Fibroblast of skin of scalp (primary cell): ENCODE data around the gene TRAF7.

Experiments
- DNase-seq: peaks from one replicate; pipeline ENCODE4 v3.0.0-alpha.2; 2013

TRAF7 gene

DNA sequence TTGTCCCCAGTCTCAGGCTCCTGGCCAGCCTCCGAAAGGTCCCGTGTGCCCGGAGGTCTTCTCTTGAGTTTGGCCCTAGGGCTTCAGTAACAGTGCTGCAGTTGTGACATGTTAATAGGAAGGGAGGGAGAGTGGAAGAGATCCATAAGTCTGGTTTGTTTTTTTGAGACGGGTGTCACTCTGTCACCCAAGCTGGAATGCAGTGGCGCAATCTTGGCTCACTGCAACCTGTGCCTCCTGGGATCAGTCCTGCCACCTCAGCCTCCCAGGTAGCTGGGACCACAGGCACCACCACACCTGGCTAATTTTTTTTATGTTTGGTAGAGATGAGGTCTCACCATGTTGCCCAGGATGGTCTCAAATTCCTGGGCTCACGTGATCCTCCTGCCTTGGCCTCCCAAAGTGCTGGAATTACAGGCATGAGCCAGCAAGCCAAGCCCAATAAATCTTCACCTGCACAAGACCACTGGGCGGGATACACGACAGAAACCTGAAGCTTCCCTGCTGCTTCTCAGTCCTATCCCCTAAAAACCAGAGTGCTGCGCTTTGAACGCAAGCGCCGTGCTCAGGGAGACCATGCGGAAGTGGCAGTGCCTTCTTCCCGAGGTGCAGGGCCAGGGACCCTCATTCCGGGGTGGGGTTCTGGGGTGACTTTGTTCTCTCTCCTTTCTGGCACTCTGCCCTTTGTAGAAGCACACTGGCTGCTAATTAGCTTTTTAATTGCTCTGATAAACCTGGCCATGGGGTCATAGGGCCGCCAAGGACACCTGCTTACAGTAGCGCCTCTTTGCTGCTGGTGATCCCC, 10.9 kb downstream of the TRAF7 start:
- DNase-seq, result no peak

GRCh38 chr16:2167068-2167638, 11.6 kb downstream of the TRAF7 start:
- DNase-seq, result no peak

GRCh38 chr16:2170080-2170479, 14.5 kb downstream of the TRAF7 start:
- no peak for DNase-seq

DNA sequence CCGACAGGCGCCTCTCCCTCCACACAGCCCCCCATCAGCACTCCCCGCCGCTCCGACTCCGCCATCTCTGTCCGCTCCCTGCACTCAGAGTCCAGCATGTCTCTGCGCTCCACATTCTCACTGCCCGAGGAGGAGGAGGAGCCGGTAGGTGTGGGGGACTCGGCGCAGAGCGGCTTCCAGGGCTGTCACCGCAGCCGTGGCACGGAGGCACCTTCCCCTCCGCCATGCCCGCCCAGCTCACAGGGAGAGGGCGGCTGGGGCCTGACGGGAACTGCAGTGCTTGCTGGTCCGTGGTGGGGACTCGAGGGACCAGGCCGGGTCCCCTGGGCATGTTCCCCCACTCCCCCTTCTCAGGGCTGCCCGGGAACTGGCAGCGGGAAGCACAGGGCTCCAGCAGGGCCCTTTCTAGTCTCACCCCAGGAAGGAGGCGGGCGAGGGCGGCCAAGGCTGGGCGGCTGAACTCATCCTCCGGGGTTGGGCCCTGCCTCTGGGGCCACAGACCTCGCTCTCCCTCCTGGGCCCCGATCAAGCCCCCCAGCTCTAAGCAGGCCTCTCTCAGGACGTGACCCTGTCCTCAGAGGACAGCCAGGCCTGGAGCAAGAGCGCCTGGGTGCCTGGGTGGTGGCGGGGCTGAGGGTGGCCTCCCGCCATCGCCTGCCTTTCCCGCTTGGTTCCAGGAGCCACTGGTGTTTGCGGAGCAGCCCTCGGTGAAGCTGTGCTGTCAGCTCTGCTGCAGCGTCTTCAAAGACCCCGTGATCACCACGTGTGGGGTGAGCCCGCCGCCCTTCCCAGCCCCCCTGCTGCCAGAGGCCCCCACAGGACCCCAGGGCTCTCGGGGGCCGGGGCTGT, 15.2 kb downstream of the TRAF7 start:
- DNase-seq, result no peak

- no peak for DNase-seq
Observed at GRCh38 chr16:2171601-2172178, 16.1 kb downstream of the TRAF7 start.

GRCh38 chr16:2172688-2173335, 17.2 kb downstream of the TRAF7 start:
- DNase-seq, result no peak

GRCh38 chr16:2173366-2173765, 17.8 kb downstream of the TRAF7 start:
- no peak for DNase-seq

- no peak for DNase-seq
Observed at GRCh38 chr16:2173916-2174315, 18.3 kb downstream of the TRAF7 start.

DNA sequence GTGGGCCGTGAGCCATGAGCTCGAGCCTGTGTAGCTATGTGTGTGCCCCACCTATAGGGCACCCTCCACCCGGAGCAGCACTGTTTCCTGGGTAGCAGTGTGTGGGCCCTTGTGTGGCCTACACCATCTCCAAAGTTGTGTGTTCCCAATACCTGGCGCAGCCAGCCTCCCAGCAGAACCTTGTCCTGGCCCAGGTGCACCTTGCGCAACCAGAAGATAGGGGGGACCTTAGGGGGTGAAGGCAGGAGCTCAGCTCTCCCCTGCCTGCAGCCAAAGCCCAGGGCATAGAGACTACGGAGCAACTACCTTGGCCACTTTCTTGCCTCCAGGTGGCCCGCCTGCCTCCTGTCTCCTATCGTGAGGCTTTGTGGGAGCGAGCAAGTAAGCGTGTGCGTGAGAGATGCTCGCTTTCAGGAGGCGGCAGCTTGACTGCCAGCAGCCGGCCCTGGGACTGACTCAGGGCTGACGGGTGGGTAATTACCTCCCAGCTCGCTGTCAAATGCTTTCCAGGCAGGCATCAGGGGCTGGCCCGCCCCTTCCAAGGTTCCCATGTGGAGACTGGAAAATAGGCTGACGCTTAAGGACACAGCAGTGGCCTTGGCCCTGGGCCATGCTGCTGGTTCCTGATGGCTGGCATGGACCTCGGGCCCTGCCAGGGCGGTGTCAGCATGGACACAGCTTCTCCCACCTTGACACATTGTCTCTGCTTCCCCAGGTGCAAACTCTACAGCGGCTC, 19.0 kb downstream of the TRAF7 start:
- DNase-seq, result no peak

DNA sequence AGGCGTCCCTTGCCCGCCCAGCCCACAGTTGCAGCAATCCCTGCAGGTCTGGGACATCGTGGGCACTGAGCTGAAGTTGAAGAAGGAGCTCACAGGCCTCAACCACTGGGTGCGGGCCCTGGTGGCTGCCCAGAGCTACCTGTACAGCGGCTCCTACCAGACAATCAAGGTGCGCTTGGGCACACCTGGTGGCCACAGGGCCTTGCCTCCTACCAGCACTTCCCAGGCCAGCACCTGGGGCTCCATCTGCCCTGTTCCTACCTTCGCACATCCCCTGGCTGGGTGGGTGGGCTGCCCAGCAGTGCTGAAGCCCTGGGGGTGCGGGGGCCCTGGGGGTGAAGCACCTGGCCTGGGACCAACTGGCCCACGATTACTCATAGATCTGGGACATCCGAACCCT, 19.9 kb downstream of the TRAF7 start:
- no peak for DNase-seq

DNA sequence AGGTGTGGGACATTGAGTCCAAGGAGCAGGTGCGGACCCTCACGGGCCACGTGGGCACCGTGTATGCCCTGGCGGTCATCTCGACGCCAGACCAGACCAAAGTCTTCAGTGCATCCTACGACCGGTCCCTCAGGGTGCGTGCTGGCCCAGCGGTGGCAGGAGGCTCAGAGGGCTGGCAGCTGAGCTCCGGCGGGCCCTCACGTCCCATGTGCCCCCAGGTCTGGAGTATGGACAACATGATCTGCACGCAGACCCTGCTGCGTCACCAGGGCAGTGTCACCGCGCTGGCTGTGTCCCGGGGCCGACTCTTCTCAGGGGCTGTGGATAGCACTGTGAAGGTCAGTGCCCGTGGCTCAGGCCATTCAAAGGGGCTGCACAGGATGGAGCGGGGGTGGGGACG, 20.5 kb downstream of the TRAF7 start:
- DNase-seq, result no peak

- no peak for DNase-seq
Observed at GRCh38 chr16:2177101-2177500, 21.5 kb downstream of the TRAF7 start.

- DNase-seq, result no peak
Observed at GRCh38 chr16:2177561-2177960, 22.0 kb downstream of the TRAF7 start.

- DNase-seq, result peak; percentile 59
Observed at GRCh38 chr16:2178321-2179106, 22.9 kb downstream of the TRAF7 start.

GRCh38 chr16:2179107-2179501, 23.5 kb downstream of the TRAF7 start:
- no peak for DNase-seq

GRCh38 chr16:2179576-2179975, 24.0 kb downstream of the TRAF7 start:
- DNase-seq, result no peak

GRCh38 chr16:2180461-2180860, 24.9 kb downstream of the TRAF7 start:
- DNase-seq, result no peak

DNA sequence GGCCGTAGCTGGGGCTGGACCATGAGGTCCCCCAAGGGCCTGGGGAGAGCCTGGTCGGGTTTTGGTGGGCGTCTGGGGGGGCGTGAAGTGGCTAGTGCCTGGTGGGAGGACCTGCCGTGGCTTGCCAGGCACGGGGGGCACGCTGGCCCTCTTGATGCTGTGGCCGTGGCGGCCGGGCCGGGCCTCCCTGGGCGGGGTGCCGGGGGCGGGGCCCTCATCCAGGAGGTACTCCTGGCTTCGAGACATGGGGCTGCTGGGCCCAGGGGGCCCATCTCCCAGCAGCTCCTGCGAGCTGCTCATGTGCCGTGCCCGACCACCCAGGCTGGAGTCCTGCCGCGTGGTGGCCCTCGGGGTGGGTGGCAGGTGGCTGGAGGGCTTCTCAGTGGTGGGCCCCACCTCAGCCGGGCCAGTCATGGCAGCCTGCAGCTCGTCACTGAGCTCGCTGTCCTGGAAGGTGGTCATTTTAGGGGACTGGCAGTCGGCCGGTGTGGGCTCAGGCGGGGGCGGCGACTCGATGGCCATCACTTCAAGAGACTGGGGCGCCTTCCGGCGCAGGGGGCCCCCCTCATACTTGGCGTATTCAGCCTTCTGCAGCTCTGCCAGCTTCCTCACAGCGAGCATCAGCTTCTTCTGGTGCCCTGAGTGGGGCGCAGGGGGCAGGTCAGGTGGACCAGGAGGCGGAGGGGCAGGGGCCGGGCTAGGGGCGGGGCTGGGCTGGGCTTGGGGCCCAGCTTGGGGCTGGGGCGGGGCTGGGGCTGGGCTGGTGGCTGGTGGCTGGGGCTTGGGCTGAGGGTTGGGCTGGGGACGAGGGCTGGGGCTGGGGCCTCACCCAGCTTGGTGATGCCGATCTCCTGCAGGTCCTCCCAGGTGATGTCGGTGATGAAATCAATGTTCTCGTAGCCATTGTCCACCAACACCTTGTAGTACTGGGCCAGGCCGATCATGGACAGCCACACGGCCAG, 25.7 kb downstream of the TRAF7 start:
- DNase-seq, result no peak

DNA sequence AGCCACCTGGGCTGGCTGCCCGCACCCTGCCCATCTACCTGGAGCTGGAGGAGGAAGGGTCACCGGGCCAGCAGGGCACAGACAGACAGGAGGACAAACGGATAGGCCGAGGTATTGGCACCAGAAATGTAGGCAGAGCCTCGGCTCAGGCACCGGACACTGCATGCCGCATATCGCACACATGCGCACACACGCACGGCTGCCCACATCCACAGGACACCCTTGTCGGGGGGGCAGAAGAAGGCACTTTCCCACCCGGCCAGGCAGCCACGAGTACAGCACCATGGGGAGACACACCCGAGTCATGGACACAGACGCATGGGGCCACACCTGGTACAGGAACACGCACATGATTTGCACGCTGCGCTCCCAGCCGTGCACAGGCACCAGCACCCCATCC, 26.4 kb downstream of the TRAF7 start:
- no peak for DNase-seq

- no peak for DNase-seq
Observed at GRCh38 chr16:2183671-2184070, 28.1 kb downstream of the TRAF7 start.
